GM10847 (cell line): ENCODE measurements around the gene GNAO1.

Experiments
- POLR2A ChIP-seq: IDR thresholded peaks from 2 replicates; pipeline ENCODE4 v1.6.1; 2011; ENCODE audit not compliant: insufficient read length; ENCODE audit errors: extremely low read depth

Gene GNAO1

GRCh38 chr16:56191156-56191815 is at the start of gene GNAO1:
GNAO1 (plus strand) TSS chr16:56191489; CDS start chr16:56192236, 747 bp downstream.
- TF ChIP-seq POLR2A = no peak

DNA sequence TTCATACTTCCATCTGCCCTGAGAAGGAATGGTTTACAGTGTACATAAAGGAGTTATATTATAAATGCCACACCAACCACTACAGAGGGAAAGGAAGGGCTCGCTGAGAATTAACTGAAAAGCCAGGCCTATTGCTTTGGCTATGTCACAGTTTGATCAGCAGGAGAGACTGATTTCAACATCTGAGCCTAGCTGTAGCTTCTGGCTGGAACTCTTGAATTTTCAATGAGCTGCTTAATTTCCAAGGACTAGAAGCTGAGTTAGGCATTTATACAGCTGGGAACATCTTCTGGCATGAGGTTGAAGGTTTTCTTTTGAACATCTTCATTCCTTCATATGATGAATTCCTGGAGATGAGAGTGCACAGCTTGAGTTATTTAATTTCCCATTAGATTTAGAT is 47.6 kb upstream of the GNAO1 start:
- TF ChIP-seq POLR2A = no peak

DNA sequence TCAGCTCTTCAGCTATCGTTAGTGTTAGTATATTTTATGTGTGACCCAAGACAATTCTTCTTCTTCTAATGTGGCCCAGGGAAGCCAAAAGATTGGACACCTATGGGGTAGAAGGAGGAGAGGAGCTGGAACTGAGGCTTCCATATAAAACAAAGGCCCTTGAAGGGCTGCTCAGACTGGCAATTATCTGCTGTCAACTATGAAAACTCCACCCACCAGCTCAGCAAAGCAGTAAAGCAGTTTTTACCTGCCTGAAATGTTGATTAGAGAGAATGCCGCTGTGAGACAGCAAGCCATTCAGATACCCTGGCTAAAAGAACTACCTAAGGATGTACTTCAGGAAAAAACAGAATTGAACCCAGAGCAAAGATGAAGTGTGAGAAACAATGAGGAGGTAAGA is 45.9 kb upstream of the GNAO1 start:
- TF ChIP-seq POLR2A = no peak

GRCh38 chr16:56151621-56152020 is 39.7 kb upstream of the GNAO1 start:
- TF ChIP-seq POLR2A = no peak

- TF ChIP-seq POLR2A = no peak
These were observed 29.6 kb upstream of the GNAO1 start for GRCh38 chr16:56161658-56162057.

- no peak for TF ChIP-seq POLR2A
These were observed 28.2 kb upstream of the GNAO1 start for GRCh38 chr16:56163089-56163488.

- no peak for TF ChIP-seq POLR2A
These were observed 27.4 kb upstream of the GNAO1 start for GRCh38 chr16:56163938-56164337.

DNA sequence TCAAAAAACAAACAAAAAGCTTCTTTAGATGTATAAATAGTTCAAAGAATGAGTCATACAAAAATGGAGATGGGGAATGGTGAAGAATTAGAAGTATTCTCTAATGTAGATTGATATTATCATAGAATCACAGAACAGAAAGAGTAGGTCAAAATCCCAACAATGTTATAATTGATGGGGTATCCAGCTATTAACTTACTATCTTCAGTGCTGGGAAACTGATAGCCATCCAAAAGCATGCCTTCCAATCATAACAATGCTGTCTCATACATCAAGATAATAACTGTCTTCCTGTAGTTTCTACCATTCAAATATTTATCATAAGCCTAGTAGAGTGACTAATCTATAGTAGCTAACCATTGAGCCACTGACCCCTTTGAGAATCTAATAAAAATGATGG is 26.7 kb upstream of the GNAO1 start:
- no peak for TF ChIP-seq POLR2A

DNA sequence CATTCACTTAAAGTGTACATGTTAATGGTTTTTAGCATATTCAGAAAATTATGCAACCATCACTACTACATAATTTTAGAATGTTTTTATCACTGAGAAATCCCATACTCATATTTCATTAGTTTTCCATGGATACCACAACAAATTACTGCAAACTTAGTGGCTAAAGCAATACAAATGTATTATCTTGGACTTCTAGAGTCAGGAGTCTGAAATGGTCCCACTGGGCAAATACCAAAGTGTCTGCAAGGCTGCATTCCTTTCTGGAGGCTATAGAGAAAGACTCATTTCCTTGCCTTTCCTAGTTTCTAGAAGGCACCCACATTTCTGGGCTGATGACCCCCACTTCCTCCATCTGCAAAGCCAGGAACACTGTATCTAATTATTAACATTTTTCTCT is 16.9 kb upstream of the GNAO1 start:
- TF ChIP-seq POLR2A = no peak

GRCh38 chr16:56181401-56181800 is 9.9 kb upstream of the GNAO1 start:
- TF ChIP-seq POLR2A = no peak

DNA sequence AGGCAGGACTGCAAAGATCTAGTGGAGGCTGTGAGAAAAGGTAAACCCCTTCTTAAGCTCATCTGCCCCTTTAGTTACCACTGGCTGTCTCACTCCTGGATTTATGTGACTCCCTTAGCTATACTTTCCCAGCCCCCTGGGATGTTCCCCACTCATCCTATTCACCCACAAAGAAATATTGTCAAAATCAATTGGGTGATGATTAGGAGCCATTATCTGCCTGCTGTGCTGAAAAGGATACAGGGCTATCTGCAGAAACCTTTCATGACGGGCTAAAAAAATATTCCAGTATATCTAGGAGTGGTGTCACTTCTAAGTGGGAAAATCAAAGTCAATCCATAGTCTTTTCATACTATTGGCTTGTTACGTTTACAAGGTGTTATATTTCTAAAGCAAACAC is 8.0 kb upstream of the GNAO1 start:
- no peak for TF ChIP-seq POLR2A

DNA sequence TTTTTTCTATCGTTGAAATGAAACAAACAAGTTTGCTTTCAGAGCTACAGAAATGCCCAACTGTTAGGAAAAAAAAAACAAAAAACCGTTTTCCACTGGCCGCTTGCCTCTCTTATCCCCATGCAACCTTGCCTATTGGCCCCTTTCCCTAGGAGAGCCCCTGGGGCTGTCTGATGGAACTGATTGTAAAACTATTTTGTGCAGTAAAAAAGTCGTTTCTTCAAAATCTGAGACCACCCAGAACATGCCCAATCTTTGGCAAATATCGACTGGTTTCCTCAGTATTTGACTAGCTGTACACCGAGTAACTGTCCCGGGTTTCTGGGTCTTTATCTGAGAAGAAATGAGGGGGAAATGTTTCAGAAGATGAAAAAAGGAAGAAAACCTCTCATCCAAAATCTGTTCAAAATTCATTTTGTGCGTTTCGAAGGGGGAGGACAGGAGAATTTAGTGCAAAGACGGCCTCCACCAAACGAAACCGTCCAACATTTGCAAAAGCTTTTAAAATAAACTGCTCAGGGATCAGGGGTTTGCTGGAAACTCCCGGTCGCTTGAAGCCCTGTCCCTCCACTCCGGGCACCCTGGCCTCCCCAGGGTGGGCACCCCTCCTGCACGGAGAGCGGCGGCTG is 1.1 kb upstream of the GNAO1 start:
- TF ChIP-seq POLR2A = no peak

DNA sequence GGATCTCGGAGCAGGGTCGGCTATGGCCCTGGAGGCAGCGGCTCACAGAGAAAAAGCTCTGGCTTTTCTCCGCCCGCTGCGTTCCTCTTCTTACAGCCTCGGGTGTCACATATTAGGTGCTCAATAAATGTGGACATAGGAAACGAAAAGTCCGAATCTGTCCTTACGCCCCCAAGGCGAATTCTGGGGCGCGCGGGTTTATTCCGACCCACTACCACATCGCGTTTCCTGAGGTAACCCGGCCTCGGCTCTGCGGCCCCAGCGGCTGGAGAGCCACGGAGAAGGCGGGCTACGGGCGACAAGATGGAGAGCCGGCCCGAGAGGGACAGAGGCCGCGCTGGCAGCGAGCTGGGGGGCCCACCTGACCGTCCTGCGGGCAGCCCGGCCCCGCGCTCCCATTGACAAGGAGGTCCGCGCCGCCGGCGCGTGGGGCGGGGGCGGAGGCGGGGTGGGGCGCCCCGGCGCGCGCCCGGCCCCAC is 573 bp upstream of the GNAO1 start:
- no peak for TF ChIP-seq POLR2A

DNA sequence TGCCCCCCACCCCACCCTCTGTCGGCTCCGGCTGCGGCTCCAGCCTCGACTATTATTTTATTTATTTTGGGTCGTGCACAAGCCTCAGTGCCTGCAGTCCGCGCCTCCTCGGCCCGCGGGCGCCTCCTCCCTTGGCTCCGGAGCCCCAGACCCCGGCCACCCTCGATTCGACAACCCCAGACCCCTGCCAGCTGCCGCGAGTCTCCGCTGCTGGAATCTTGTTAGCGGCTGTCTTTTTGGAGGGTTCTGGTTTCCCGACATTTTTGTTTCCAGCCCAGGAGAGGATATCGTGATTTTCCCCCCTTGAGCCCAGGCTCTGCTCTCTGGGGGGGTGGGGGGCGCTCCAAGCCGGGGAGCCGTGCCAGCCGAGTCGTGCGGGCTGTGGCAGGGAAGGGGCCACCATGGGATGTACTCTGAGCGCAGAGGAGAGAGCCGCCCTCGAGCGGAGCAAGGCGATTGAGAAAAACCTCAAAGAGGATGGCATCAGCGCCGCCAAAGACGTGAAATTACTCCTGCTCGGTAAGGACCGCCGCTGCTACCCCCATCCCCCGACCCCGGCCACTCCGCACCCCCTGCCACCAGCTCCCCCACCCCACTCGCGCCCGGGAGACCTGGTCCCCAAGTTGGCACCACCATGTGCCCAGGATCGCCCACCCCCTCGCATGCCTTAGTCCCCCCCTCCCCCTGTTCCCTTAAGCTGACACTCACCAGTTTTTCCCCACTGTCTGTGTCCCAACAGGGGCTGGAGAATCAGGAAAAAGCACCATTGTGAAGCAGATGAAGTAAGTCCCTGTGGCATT is 746 bp downstream of the GNAO1 start:
- TF ChIP-seq POLR2A = no peak

DNA sequence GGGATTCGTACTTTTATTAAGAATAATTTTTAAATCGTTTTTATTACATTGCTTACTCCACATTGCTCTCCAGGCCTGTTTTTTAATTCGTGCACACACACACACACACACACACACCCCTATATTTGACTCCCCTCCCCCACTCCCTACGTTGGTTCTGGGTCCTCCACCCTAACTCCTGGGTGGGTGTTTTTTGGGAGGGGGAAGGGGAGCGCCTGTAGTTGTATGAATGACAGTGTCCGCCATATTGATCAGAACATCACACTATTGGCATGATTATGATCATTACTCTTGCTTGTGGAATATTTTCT is 1.3 kb downstream of the GNAO1 start:
- no peak for TF ChIP-seq POLR2A
